Loucy (cell line): ENCODE data around the gene IMP3.
A peak's percentile ranks its signal among the peaks of the same experiment; 100 is the strongest.

Experiments used
- H2AFZ ChIP-seq: fragments of 200-600 bp; sonication (generic); 2 replicates; pipeline ENCODE4 v1.6.0; 2016; ENCODE audit warnings: antibody characterized with exemption, mild to moderate bottlenecking, low read length, moderate library complexity
- H3F3A ChIP-seq: fragments of 200-600 bp; 2 replicates; pipeline ENCODE4 v1.6.0; 2016; ENCODE audit warnings: antibody characterized with exemption, low read depth, mild to moderate bottlenecking
- H3K27me3 ChIP-seq: fragments of 200-600 bp; sonication (generic); 2 replicates; pipeline ENCODE4 v1.6.1; 2014; ENCODE audit warnings: low read length, mild to moderate bottlenecking; ENCODE audit not compliant: insufficient read depth, poor library complexity, severe bottlenecking
- H3K36me3 ChIP-seq: fragments of 200-600 bp; sonication (generic); 2 replicates; pipeline ENCODE4 v1.6.1; 2016; ENCODE audit warnings: low read length; ENCODE audit not compliant: insufficient read depth
- H3K4me1 ChIP-seq: fragments of 200-600 bp; sonication (generic); 2 replicates; pipeline ENCODE4 v1.5.1; 2014; ENCODE audit warnings: low read length, mild to moderate bottlenecking; ENCODE audit not compliant: insufficient read depth, poor library complexity, severe bottlenecking
- H3K4me2 ChIP-seq: fragments of 200-600 bp; sonication (generic); 2 replicates; pipeline ENCODE4 v1.6.0; 2014; ENCODE audit warnings: antibody characterized with exemption, low read length, low read depth, mild to moderate bottlenecking; ENCODE audit not compliant: poor library complexity, severe bottlenecking
- H3K4me3 ChIP-seq: fragments of 200-600 bp; sonication (generic); 2 replicates; pipeline ENCODE4 v1.5.1; 2014; ENCODE audit warnings: low read length, mild to moderate bottlenecking, mixed read lengths; ENCODE audit not compliant: poor library complexity, severe bottlenecking
- H3K79me2 ChIP-seq: fragments of 200-600 bp; sonication (generic); 2 replicates; pipeline ENCODE4 v1.6.1; 2014; ENCODE audit warnings: low read length; ENCODE audit not compliant: insufficient read depth
- H3K9ac ChIP-seq: fragments of 200-600 bp; sonication (generic); 2 replicates; pipeline ENCODE4 v1.6.0; 2014; ENCODE audit warnings: mild to moderate bottlenecking, low read depth, low read length, moderate library complexity; ENCODE audit not compliant: poor library complexity, severe bottlenecking
- H3K9me2 ChIP-seq: fragments of 200-600 bp; sonication (generic); replicated peaks from 2 replicates; pipeline ENCODE4 v1.6.1; 2016; ENCODE audit warnings: low read depth, low read length, mixed read lengths
- H3K9me3 ChIP-seq: fragments of 200-600 bp; sonication (generic); 2 replicates; pipeline ENCODE4 v1.6.1; 2014; ENCODE audit warnings: mild to moderate bottlenecking, antibody characterized with exemption, low read length, low read depth; ENCODE audit not compliant: insufficient read depth
- H4K20me1 ChIP-seq: fragments of 200-600 bp; sonication (generic); 2 replicates; pipeline ENCODE4 v1.6.0; 2014; ENCODE audit warnings: antibody characterized with exemption, low read length, mild to moderate bottlenecking; ENCODE audit not compliant: insufficient read depth, poor library complexity, severe bottlenecking
- EZH2phosphoT487 ChIP-seq: fragments of 200-600 bp; IDR thresholded peaks from 2 replicates; pipeline ENCODE4 v1.6.1; 2018; ENCODE audit warnings: antibody characterized with exemption, mild to moderate bottlenecking, moderate library complexity, borderline replicate concordance
- TF ChIP-seq, protein P1 (sequence below): fragments of 200-600 bp; sonication (generic); conservative IDR thresholded peaks from 2 replicates; pipeline ENCODE4 v1.5.1; 2014; ENCODE audit warnings: mild to moderate bottlenecking, antibody characterized with exemption, low read length

The IMP3 gene

DNA sequence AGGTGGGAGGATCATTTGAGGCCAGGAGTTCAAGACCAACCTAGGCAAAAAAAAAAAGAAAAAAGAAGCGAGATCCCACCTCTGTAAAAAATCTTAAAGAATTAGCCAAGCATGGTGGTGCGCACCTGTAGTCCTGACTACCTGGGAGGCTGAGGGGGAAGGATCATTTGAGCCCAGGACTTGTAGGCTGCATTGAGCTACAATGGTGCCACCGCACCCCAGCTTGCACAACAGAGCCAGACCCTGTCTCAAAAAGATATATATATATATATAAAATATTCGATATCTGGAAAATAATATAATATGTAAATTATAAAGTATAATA, 1.1 kb upstream of the IMP3 start:
- H3K9ac ChIP-seq, result peak overlapping the region; percentile 86
- H3K79me2 ChIP-seq, result peaks cover 35% of the 10 kb centered on the region
- H3K4me2 ChIP-seq, result peak overlapping the region; percentile 79
- no peak overlapping the region for H2AFZ ChIP-seq
- TF ChIP-seq, protein P1, sequence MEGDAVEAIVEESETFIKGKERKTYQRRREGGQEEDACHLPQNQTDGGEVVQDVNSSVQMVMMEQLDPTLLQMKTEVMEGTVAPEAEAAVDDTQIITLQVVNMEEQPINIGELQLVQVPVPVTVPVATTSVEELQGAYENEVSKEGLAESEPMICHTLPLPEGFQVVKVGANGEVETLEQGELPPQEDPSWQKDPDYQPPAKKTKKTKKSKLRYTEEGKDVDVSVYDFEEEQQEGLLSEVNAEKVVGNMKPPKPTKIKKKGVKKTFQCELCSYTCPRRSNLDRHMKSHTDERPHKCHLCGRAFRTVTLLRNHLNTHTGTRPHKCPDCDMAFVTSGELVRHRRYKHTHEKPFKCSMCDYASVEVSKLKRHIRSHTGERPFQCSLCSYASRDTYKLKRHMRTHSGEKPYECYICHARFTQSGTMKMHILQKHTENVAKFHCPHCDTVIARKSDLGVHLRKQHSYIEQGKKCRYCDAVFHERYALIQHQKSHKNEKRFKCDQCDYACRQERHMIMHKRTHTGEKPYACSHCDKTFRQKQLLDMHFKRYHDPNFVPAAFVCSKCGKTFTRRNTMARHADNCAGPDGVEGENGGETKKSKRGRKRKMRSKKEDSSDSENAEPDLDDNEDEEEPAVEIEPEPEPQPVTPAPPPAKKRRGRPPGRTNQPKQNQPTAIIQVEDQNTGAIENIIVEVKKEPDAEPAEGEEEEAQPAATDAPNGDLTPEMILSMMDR, result no peak
- TF ChIP-seq EZH2phosphoT487, result no peak
- H4K20me1 ChIP-seq, result peaks cover 27% of the 10 kb centered on the region
- H3K4me3 ChIP-seq, result peak overlapping the region; percentile 86
- no peaks in the 10 kb centered on the region for H3K36me3 ChIP-seq
- no peaks in the 10 kb centered on the region for H3F3A ChIP-seq
- H3K9me3 ChIP-seq, result no peaks in the 10 kb centered on the region
- peaks cover 25% of the 10 kb centered on the region for H3K4me1 ChIP-seq
- H3K9me2 ChIP-seq, result no peaks in the 10 kb centered on the region
- H3K27me3 ChIP-seq, result no peaks in the 10 kb centered on the region

DNA sequence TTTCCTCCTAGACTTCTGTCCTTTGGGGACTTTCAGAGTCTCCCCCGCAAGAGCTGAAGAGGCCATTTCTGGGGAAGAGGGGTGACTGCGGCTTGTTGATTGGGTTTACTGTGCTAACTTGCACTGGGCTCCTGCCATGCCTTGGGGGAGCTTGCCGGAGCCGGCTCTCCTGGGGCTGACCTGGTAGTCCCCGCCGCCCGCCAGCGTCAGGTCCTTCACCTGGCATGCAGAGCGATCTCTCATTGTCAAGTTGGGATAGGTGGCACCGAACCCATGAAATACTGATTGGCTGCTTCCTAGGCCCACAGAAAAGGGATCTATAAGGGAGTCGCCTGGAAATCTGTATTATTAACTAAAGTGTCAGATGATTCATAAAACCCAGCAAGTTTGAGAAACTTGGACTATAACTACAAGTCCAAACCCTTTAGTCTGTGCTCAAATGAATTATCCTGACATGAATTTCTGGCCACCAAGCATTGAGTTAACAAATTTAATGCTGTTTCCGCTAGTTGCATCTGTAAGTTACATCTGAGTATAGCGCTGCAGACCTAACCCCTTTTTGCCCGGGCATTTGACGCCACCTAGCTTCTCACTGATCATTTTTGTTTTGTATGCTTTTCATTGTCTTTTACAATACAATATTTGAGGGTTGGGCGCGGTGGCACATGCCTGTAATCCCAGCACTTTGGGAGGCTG, 607 bp upstream of the IMP3 start:
- peak overlapping the region; percentile 86 for H3K4me3 ChIP-seq
- peak overlapping the region; percentile 79 for H3K4me2 ChIP-seq
- H4K20me1 ChIP-seq, result peaks cover 32% of the 10 kb centered on the region
- H3K79me2 ChIP-seq, result peaks cover 40% of the 10 kb centered on the region
- no peaks in the 10 kb centered on the region for H3K36me3 ChIP-seq
- H2AFZ ChIP-seq, result peak overlapping the region; percentile 79
- no peak for TF ChIP-seq EZH2phosphoT487
- TF ChIP-seq, protein P1, result peak; percentile 72
- H3K27me3 ChIP-seq, result no peaks in the 10 kb centered on the region
- no peaks in the 10 kb centered on the region for H3K9me3 ChIP-seq
- no peaks in the 10 kb centered on the region for H3K9me2 ChIP-seq
- no peaks in the 10 kb centered on the region for H3F3A ChIP-seq
- peaks cover 25% of the 10 kb centered on the region for H3K4me1 ChIP-seq
- peak overlapping the region; percentile 86 for H3K9ac ChIP-seq

DNA sequence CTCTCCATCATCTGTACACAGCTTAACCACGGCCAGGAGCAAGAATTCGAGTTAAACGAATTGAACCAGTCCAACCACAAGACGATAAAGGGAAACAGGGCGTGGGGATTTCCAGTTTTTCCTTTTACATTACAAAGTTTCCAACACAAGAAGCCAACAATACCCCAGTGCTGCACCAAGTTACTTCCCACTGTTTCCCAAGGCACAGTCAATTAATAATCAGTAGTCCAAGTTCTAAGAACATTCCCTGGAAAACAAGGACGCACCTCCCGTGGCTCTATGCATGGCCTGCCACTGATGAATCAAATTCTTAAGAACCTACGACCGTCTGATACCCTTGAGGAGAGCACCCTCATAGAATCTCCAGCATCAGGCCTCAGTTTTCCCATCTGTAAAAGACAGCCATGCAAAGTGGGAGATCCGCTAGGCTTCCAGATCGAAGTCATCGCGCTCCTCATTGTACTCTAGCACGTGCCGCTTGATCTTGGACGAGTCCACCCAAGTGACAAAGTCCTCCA, 774 bp downstream of the IMP3 start:
- H3K36me3 ChIP-seq, result no peaks in the 10 kb centered on the region
- peak overlapping the region; percentile 89 for H3K4me2 ChIP-seq
- H3K9me3 ChIP-seq, result no peaks in the 10 kb centered on the region
- no peak for TF ChIP-seq EZH2phosphoT487
- TF ChIP-seq, protein P1, result no peak
- no peaks in the 10 kb centered on the region for H3K9me2 ChIP-seq
- H3F3A ChIP-seq, result no peaks in the 10 kb centered on the region
- H3K79me2 ChIP-seq, result peaks cover 42% of the 10 kb centered on the region
- peaks cover 27% of the 10 kb centered on the region for H3K4me1 ChIP-seq
- H3K9ac ChIP-seq, result peak overlapping the region; percentile 86
- no peaks in the 10 kb centered on the region for H3K27me3 ChIP-seq
- peak overlapping the region; percentile 80 for H2AFZ ChIP-seq
- H4K20me1 ChIP-seq, result peaks cover 33% of the 10 kb centered on the region
- H3K4me3 ChIP-seq, result peak overlapping the region; percentile 86
